GM19328 (cell line): Measurements from ENCODE around the gene SLC12A1.

Experiments used
- ATAC-seq: cut with Tn5 transposase; IDR thresholded peaks from one replicate; pipeline ENCODE4 v1.9.1; 2021; ENCODE audit warnings: mild to moderate bottlenecking, moderate library complexity; ENCODE audit not compliant: unreplicated experiment

The SLC12A1 gene

DNA sequence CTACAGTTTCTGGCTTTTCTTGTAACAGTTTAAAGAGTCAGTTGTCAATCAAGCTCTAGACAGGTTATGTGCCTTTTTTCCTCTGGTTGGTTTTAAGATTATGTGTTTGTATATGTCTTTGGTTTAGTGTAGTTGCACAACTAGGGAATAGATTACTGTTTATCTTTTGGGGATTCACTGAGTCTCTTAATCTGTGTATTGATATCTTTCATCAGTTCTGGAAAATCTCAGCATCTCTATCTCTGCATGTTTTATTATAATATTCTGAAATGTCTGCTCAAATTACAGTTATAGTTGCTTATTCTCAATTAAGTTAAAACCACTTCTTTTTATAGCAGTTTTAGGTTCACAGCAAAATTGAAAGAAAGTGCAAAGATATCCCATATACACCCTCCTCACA lies 139.4 kb downstream of the SLC12A1 start:
- no peak for ATAC-seq

DNA sequence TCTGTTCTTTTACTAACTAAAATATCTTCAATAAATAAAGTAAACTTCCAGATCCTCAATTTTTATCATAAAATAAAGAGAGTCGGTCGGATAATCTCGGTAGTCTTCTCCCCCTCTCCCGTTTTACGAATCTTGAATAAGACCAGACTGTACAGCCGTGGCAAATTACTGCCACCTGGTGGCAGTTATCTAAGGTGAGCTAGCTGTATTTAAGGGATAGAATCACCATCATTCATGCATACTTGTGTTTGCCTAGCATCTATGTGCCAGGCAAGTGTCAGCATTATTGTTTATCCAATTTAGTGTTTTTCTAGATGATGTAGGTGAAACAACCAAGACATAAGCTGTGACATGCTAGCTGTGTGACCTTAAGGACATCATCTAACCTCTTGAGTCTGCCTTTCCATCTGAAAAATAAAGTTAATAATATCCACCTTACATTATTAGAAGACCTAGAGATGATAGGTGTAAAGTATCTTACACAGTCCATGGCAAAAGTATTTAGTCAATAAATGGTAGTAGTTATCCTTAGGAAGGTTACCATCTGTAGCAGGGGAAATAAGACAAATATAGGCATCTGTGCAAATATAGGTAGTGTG lies 146.5 kb downstream of the SLC12A1 start:
- ATAC-seq: peak; percentile 53
